H1 (cell line): ENCODE results near the gene INHBC.

Source experiments
- EZH2 ChIP-seq: fragments of 200-600 bp; sonication (generic); IDR thresholded peaks from 2 replicates; pipeline ENCODE4 v1.7.1; 2012; ENCODE audit warnings: low read depth, mild to moderate bottlenecking, moderate library complexity, low read length, inconsistent platforms; ENCODE audit not compliant: severe bottlenecking
- NRF1 ChIP-seq: IDR thresholded peaks from 2 replicates; pipeline ENCODE4 v1.6.1; 2011; ENCODE audit warnings: mild to moderate bottlenecking, low read depth, low read length, improper control_type of control experiment
- POLR2A ChIP-seq, 2 experiments: IDR thresholded peaks; 1 replicate in 1 of 2; 2 replicates in 1 of 2; pipeline ENCODE4 v1.6.1; 2011; ENCODE audit warnings: low read depth in 2 of 2, low read length in 2 of 2, mild to moderate bottlenecking in 2 of 2; ENCODE audit errors: control extremely low read depth in 1 of 2
- RAD21 ChIP-seq, 2 experiments: IDR thresholded peaks in 1 of 2; conservative IDR thresholded peaks in 1 of 2; 2 replicates each; pipeline ENCODE4 v1.6.1; 2011; ENCODE audit warnings: low read depth in 2 of 2, low read length in 2 of 2, improper control_type of control experiment in 1 of 2, inconsistent platforms in 1 of 2, mild to moderate bottlenecking in 1 of 2, moderate library complexity in 1 of 2
- SP4 ChIP-seq: IDR thresholded peaks from 2 replicates; pipeline ENCODE4 v1.6.1; 2012; ENCODE audit warnings: low read length, inconsistent platforms
- TF ChIP-seq, protein P1 (sequence below), 3 experiments: IDR thresholded peaks; 1 replicate in 2 of 3; 2 replicates in 1 of 3; pipeline versions ENCODE4 v1.5.1 to v1.6.1; 2011; ENCODE audit warnings: low read length in 3 of 3, mild to moderate bottlenecking in 3 of 3, inconsistent platforms in 2 of 3, low read depth in 1 of 3, moderate library complexity in 1 of 3; ENCODE audit not compliant: insufficient read depth in 1 of 3; ENCODE audit errors: control extremely low read depth in 1 of 3
- TF ChIP-seq, protein P2 (sequence below): IDR thresholded peaks from 2 replicates; pipeline ENCODE4 v1.6.1; 2011; ENCODE audit warnings: low read depth, mild to moderate bottlenecking, low read length; ENCODE audit not compliant: insufficient read depth
- TF ChIP-seq, protein P3 (sequence below): IDR thresholded peaks from 2 replicates; pipeline ENCODE4 v1.6.1; 2012; ENCODE audit warnings: inconsistent platforms

DNA sequence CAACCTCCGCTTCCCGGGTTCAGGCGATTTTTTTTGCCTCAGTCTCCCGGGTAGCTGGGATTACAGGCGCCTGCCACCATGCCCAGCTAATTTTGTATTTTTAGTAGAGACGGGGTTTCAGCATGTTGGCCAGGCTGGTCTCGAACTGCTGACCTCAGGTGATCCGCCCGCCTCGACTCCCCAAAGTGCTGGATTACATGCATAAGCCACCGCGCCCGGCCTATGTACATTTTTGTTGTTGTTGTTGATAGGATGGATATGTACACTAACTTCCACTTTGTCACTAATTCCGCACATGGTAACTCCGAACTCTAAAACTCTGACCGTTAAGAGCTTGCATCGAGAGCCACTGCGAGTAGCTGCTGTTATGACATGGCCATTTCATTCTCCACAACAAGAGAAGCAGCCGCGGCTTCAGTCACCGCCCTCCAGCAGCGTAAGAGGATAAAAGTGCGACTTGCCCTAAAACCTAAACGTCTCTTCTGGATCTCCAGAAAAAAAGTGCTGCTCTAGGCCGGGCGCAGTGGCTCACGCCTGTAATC lies 52.5 kb downstream of the INHBC start:
- TF ChIP-seq NRF1 = no peak
- TF ChIP-seq SP4 = no peak
- TF ChIP-seq, protein P1, sequence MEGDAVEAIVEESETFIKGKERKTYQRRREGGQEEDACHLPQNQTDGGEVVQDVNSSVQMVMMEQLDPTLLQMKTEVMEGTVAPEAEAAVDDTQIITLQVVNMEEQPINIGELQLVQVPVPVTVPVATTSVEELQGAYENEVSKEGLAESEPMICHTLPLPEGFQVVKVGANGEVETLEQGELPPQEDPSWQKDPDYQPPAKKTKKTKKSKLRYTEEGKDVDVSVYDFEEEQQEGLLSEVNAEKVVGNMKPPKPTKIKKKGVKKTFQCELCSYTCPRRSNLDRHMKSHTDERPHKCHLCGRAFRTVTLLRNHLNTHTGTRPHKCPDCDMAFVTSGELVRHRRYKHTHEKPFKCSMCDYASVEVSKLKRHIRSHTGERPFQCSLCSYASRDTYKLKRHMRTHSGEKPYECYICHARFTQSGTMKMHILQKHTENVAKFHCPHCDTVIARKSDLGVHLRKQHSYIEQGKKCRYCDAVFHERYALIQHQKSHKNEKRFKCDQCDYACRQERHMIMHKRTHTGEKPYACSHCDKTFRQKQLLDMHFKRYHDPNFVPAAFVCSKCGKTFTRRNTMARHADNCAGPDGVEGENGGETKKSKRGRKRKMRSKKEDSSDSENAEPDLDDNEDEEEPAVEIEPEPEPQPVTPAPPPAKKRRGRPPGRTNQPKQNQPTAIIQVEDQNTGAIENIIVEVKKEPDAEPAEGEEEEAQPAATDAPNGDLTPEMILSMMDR (IDR thresholded peaks at IDR 0.05; ENCODE audit: control extremely low read depth in 1 of 3, insufficient read depth in 1 of 3, low read depth in 1 of 3, low read length in 3 of 3) = no peak
- TF ChIP-seq POLR2A (IDR thresholded peaks at IDR 0.05; ENCODE audit: control extremely low read depth in 1 of 2, low read depth in 2 of 2, low read length in 2 of 2) = no peak
- no peak for TF ChIP-seq RAD21 (IDR thresholded peaks at IDR 0.05 in 1 of 2, conservative IDR thresholded peaks at IDR 0.05 in 1 of 2; ENCODE audit: low read depth in 2 of 2, low read length in 2 of 2)
- TF ChIP-seq, protein P2, sequence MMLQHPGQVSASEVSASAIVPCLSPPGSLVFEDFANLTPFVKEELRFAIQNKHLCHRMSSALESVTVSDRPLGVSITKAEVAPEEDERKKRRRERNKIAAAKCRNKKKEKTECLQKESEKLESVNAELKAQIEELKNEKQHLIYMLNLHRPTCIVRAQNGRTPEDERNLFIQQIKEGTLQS = no peak
- TF ChIP-seq, protein P3, sequence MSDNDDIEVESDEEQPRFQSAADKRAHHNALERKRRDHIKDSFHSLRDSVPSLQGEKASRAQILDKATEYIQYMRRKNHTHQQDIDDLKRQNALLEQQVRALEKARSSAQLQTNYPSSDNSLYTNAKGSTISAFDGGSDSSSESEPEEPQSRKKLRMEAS = no peak
- no peak for TF ChIP-seq EZH2
